Ectodermal cell (in vitro differentiated cells): Measurements from ENCODE around the gene MRPL37.
"Not testable (repeated sequence)": the region's sequence is repeated elsewhere in the genome, so short reads cannot be mapped to it uniquely, and the experiment has no call there.

Experiments
- H3K27ac ChIP-seq: 2 replicates; pipeline ENCODE4 v1.7.0; 2013; ENCODE audit warnings: mild to moderate bottlenecking, low read depth, low read length; ENCODE audit not compliant: insufficient read depth, poor library complexity, severe bottlenecking
- H3K27me3 ChIP-seq: 2 replicates; pipeline ENCODE4 v1.7.0; 2013; ENCODE audit warnings: mild to moderate bottlenecking, low read length; ENCODE audit not compliant: insufficient read depth, control insufficient read depth, poor library complexity, severe bottlenecking
- H3K36me3 ChIP-seq: one replicate; pipeline ENCODE4 v1.7.0; 2013; ENCODE audit warnings: low read length; ENCODE audit not compliant: control insufficient read depth, insufficient read depth
- H3K4me1 ChIP-seq: one replicate; pipeline ENCODE4 v1.7.0; 2013; ENCODE audit warnings: low read length; ENCODE audit not compliant: control insufficient read depth, insufficient read depth
- H3K4me3 ChIP-seq: 2 replicates; pipeline ENCODE4 v1.7.0; 2013; ENCODE audit warnings: low read depth, low read length, control low read depth; ENCODE audit not compliant: insufficient read depth
- H3K9me3 ChIP-seq: 2 replicates; pipeline ENCODE4 v1.7.0; 2013; ENCODE audit warnings: mild to moderate bottlenecking, low read length, moderate library complexity; ENCODE audit not compliant: control insufficient read depth
- WGBS, 2 experiments: methylation state at CpG; one replicate each; pipeline ENCODE4 v1.1.7; 2013; ENCODE audit warnings: missing lambda C conversion rate in 2 of 2; 5-methylcytosine and 5-hydroxymethylcytosine counted together

The MRPL37 gene

GRCh38 chr1:54225986-54226559, 26.1 kb downstream of the MRPL37 start:
- 94 to 95% methylated on average over 19 to 20 of the region's 20 CpGs for WGBS, 2 experiments
- H3K27me3 ChIP-seq: no peaks in the 10 kb centered on the region
- no peaks in the 10 kb centered on the region for H3K36me3 ChIP-seq

GRCh38 chr1:54227091-54227602, 27.2 kb downstream of the MRPL37 start:
- Histone ChIP-seq H3K27ac (no peak overlapping the region), H3K4me1 (peaks cover 10% of the 10 kb centered on the region), H3K36me3 (no peaks in the 10 kb centered on the region), H3K4me3 (no peak overlapping the region), H3K27me3 (no peaks in the 10 kb centered on the region), H3K9me3 (no peaks in the 10 kb centered on the region)
- 86 to 91% methylated on average over 8 of the region's 8 CpGs for WGBS, 2 experiments

More at GRCh38 chr1:54225986-54226559, 26.1 kb downstream of the MRPL37 start:
- H3K4me3 ChIP-seq: no peak overlapping the region
- no peak overlapping the region for H3K27ac ChIP-seq
- H3K9me3 ChIP-seq: no peaks in the 10 kb centered on the region
- peaks cover 10% of the 10 kb centered on the region for H3K4me1 ChIP-seq

- WGBS, 2 experiments: 56 to 61% methylated on average over 17 of the region's 17 CpGs
- no peak overlapping the region for H3K4me3 ChIP-seq
- no peaks in the 10 kb centered on the region for H3K36me3 ChIP-seq
- no peak overlapping the region for H3K27ac ChIP-seq
- H3K27me3 ChIP-seq: no peaks in the 10 kb centered on the region
- no peaks in the 10 kb centered on the region for H3K9me3 ChIP-seq
- peaks cover 10% of the 10 kb centered on the region for H3K4me1 ChIP-seq
Observed at GRCh38 chr1:54227891-54228310, 27.9 kb downstream of the MRPL37 start.

GRCh38 chr1:54228638-54229079, 28.7 kb downstream of the MRPL37 start:
- H3K9me3 ChIP-seq: no peaks in the 10 kb centered on the region
- peaks cover 10% of the 10 kb centered on the region for H3K4me1 ChIP-seq
- no peak overlapping the region for H3K4me3 ChIP-seq
- no peak overlapping the region for H3K27ac ChIP-seq
- H3K27me3 ChIP-seq: no peaks in the 10 kb centered on the region
- WGBS, 2 experiments: 93 to 95% methylated on average over 13 of the region's 13 CpGs
- H3K36me3 ChIP-seq: no peaks in the 10 kb centered on the region

GRCh38 chr1:54229281-54229891, 29.4 kb downstream of the MRPL37 start:
- 88 to 90% methylated on average over 11 of the region's 11 CpGs for WGBS, 2 experiments
- Histone ChIP-seq H3K4me1 (peaks cover 10% of the 10 kb centered on the region), H3K36me3 (no peaks in the 10 kb centered on the region), H3K9me3 (no peaks in the 10 kb centered on the region), H3K27me3 (no peaks in the 10 kb centered on the region), H3K4me3 (no peak overlapping the region), H3K27ac (no peak overlapping the region)

- Histone ChIP-seq H3K4me1 (peaks cover 9% of the 10 kb centered on the region), H3K36me3 (no peaks in the 10 kb centered on the region), H3K4me3 (no peak overlapping the region), H3K9me3 (no peaks in the 10 kb centered on the region), H3K27ac (no peak overlapping the region), H3K27me3 (no peaks in the 10 kb centered on the region)
- WGBS, 2 experiments: 96% methylated on average over 15 of the region's 15 CpGs
Observed at GRCh38 chr1:54230507-54231339, 30.8 kb downstream of the MRPL37 start.

GRCh38 chr1:54233196-54233595, 33.2 kb downstream of the MRPL37 start:
- not testable (repeated sequence) for H3K9me3 ChIP-seq, H3K4me1 ChIP-seq, H3K36me3 ChIP-seq, H3K27ac ChIP-seq, H3K4me3 ChIP-seq, H3K27me3 ChIP-seq
- WGBS, 2 experiments: 96 to 97% methylated on average over 28 to 33 of the region's 33 CpGs

GRCh38 chr1:54234284-54234683, 34.3 kb downstream of the MRPL37 start:
- WGBS, 2 experiments: 96% methylated on average over 2 of the region's 2 CpGs
- peaks cover 5% of the 10 kb centered on the region for H3K36me3 ChIP-seq
- H3K9me3 ChIP-seq: no peaks in the 10 kb centered on the region
- H3K27me3 ChIP-seq: no peaks in the 10 kb centered on the region
- H3K4me1 ChIP-seq: no peaks in the 10 kb centered on the region
- H3K27ac ChIP-seq: no peak overlapping the region
- no peak overlapping the region for H3K4me3 ChIP-seq

- 96 to 98% methylated on average over 10 of the region's 10 CpGs for WGBS, 2 experiments
- Histone ChIP-seq H3K27ac (no peak overlapping the region), H3K4me1 (no peaks in the 10 kb centered on the region), H3K27me3 (no peaks in the 10 kb centered on the region), H3K4me3 (no peak overlapping the region), H3K36me3 (peaks cover 8% of the 10 kb centered on the region), H3K9me3 (no peaks in the 10 kb centered on the region)
Observed at GRCh38 chr1:54237586-54237985, 37.6 kb downstream of the MRPL37 start.
